Vagina (tissue), 2 donors: ENCODE results near the gene JPH2.

Experiments
- CTCF ChIP-seq, 3 experiments: fragments of 450-650 bp in 2 of 3; fragments of 200-600 bp in 1 of 3; sonication (generic) in 1 of 3; IDR thresholded peaks; one replicate each; pipeline ENCODE4 v1.5.1; 2017 to 2019; ENCODE audit warnings: antibody characterized with exemption in 3 of 3, mild to moderate bottlenecking in 2 of 3, moderate library complexity in 2 of 3
- POLR2A ChIP-seq, 2 donors: fragments of 450-650 bp; IDR thresholded peaks; one replicate each; pipeline ENCODE4 v1.6.1; 2017; ENCODE audit warnings: antibody characterized with exemption in 2 of 2, mild to moderate bottlenecking in 2 of 2, moderate library complexity in 2 of 2
- POLR2AphosphoS5 ChIP-seq, 2 donors: sonication (generic); formaldehyde crosslinking; IDR thresholded peaks; one replicate each; pipeline ENCODE4 v1.9.0; 2017; ENCODE audit warnings: antibody characterized with exemption in 2 of 2, mild to moderate bottlenecking in 2 of 2, low read depth in 1 of 2; ENCODE audit not compliant: insufficient read depth in 1 of 2

- no peak for TF ChIP-seq POLR2A (IDR thresholded peaks at IDR 0.05)
- TF ChIP-seq CTCF (IDR thresholded peaks at IDR 0.05) = no peak
- TF ChIP-seq POLR2AphosphoS5 (IDR thresholded peaks at IDR 0.05; ENCODE audit: insufficient read depth in 1 of 2, low read depth in 1 of 2) = no peak
Measured at GRCh38 chr20:44115762-44116644, 71.0 kb downstream of the JPH2 start.
